Measurements from ENCODE around the gene ITGA5. TPM values are rescaled to one million over a fixed set of nuclear protein-coding genes. Genes with fewer than 3 reads are reported as not detected.

The ITGA5 gene
- total and polyA plus RNA-seq, 2 experiments from 2014 or later: 7.3 to 23.7 TPM

GRCh38 chr12:54401119-54401518 is 17.9 kb downstream of the ITGA5 start (continued):
- no peak for TF ChIP-seq REST (IDR thresholded peaks at IDR 0.05; ENCODE audit: unreplicated experiment)
- no peak for TF ChIP-seq CTCF (conservative IDR thresholded peaks at IDR 0.05; ENCODE audit: low read depth in 2 of 2)
- TF ChIP-seq NANOG (IDR thresholded peaks at IDR 0.05; ENCODE audit: borderline replicate concordance): no peak
- no peak for TF ChIP-seq STAT1 (IDR thresholded peaks at IDR 0.05; ENCODE audit: unreplicated experiment)
- TF ChIP-seq ETS1 (IDR thresholded peaks at IDR 0.05): no peak
- no peak for TF ChIP-seq ZNF331 (CRISPR knock-in tag; IDR thresholded peaks at IDR 0.05; ENCODE audit: low read depth)
- TF ChIP-seq CREB1 (CRISPR knock-in tag; IDR thresholded peaks at IDR 0.05; ENCODE audit: low read depth): no peak
- TF ChIP-seq EZH2phosphoT487 (IDR thresholded peaks at IDR 0.05; ENCODE audit: unreplicated experiment): no peak
- no peak for TF ChIP-seq ZNF114 (CRISPR knock-in tag; IDR thresholded peaks at IDR 0.05)

- no peak overlapping the region for H3K27ac Mint-ChIP-seq
- Histone ChIP-seq H3K4me2 (no peak overlapping the region), H3K4me1 (ENCODE audit: insufficient read depth) (no peaks in the 10 kb centered on the region), H3K27ac (ENCODE audit: low read depth) (no peak overlapping the region), H2AFZ (no peak overlapping the region), H3K9me2 (ENCODE audit: insufficient read depth) (no peaks in the 10 kb centered on the region), H3K79me2 (replicated peaks; ENCODE audit: insufficient read depth) (no peaks in the 10 kb centered on the region), H4K20me1 (replicated peaks; ENCODE audit: insufficient read depth) (no peaks in the 10 kb centered on the region; the same call in 1 of the 2 replicates), H3F3A (replicated peaks; ENCODE audit: low read depth) (no peaks in the 10 kb centered on the region), H3K36me3 (ENCODE audit: insufficient read depth) (peaks cover 5% of the 10 kb centered on the region; the same call in 1 of the 2 replicates), H3K27me3 (ENCODE audit: insufficient read depth) (no peaks in the 10 kb centered on the region), H3K4me3 (no peak overlapping the region)
- peak; percentile 89 for DNase-seq (ENCODE audit: low spot score)
- peaks cover 4% of the 10 kb centered on the region for H3K27me3 Mint-ChIP-seq (ENCODE audit: insufficient read depth, low read depth, poor library complexity)
- peak; percentile 96 for ATAC-seq
- H3K36me3 Mint-ChIP-seq (ENCODE audit: low read depth): peaks cover 69% of the 10 kb centered on the region
- H3K9me3 Mint-ChIP-seq: no peaks in the 10 kb centered on the region
- H3K4me1 Mint-ChIP-seq: peaks cover 4% of the 10 kb centered on the region; the same call in 2 of the 3 replicates
- no peak for TF ChIP-seq ZNF331 (CRISPR knock-in tag; IDR thresholded peaks at IDR 0.05; ENCODE audit: low read depth)
- peak; percentile 100 for TF ChIP-seq CTCF (conservative IDR thresholded peaks at IDR 0.05; ENCODE audit: low read depth in 2 of 2)
- no peak for TF ChIP-seq ETS1 (IDR thresholded peaks at IDR 0.05)
- no peak for TF ChIP-seq CREB1 (CRISPR knock-in tag; IDR thresholded peaks at IDR 0.05; ENCODE audit: low read depth)
- TF ChIP-seq ZNF114 (CRISPR knock-in tag; IDR thresholded peaks at IDR 0.05): no peak
- no peak overlapping the region for H3K4me3 Mint-ChIP-seq
Measured at GRCh38 chr12:54398995-54399793, 19.9 kb downstream of the ITGA5 start.
